Measurements from ENCODE around the gene CCNL2.
"Not testable (repeated sequence)": the region's sequence is repeated elsewhere in the genome, so short reads cannot be mapped to it uniquely, and the experiment has no call there.

Gene CCNL2

GRCh38 chr1:1371746-1372711 is 27.1 kb downstream of the CCNL2 start:
- DNase-seq: peak; percentile 66

GRCh38 chr1:1371364-1371745 is 27.8 kb downstream of the CCNL2 start:
- peak; percentile 85 for DNase-seq

DNA sequence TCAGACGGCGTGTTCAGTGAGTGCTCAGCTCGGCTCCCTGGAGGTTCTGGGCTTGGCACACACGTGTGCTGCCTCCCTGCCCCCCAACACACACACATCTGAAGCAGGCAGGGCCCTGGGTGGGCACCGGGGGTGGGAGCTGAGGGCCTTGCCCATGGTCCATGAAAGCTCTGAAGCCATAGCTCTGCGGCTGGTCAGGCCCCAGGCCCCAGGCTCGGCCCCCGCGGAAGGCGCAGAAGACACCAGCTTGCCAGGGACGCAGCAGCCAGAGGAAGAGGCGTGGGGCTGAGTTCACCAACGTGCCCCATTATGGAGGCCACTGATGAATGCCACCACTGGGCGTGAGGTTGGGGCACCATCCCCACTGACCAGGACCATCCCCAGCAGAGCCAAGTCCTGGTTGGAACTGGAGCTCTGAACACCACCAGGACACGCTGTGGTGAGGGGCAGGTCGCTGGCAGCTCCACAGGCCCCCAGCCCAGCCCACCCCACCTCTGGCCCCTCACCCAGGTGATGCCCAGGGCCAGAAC is 28.3 kb downstream of the CCNL2 start:
- no peak for DNase-seq

GRCh38 chr1:1370094-1370493 is 29.0 kb downstream of the CCNL2 start:
- DNase-seq: not testable (repeated sequence)

- no peak for DNase-seq
These were observed 31.8 kb downstream of the CCNL2 start for GRCh38 chr1:1367315-1367714.

DNA sequence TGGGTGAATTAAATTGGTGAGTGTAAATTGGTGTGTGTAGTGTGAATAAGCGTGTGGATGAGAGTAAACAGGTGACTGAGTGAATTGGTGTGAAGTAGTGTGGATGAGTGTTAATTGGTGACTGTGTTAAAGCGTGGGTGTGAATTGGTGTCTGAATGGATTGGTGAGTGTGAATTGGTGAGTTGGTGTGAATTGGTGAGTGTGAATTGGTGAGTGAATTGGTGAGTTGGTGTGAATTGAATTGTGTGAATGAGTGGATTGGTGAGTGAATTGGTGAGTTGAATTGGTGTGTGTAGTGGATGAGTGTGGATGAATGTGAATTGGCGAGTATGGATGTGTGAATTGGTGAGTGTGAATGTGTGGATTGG is 32.5 kb downstream of the CCNL2 start:
- DNase-seq: no peak

- DNase-seq: no peak
These were observed 33.0 kb downstream of the CCNL2 start for GRCh38 chr1:1365875-1366698.

- DNase-seq: no peak
These were observed 34.9 kb downstream of the CCNL2 start for GRCh38 chr1:1364266-1364665.

- no peak for DNase-seq
These were observed 37.1 kb downstream of the CCNL2 start for GRCh38 chr1:1361982-1362423.

DNA sequence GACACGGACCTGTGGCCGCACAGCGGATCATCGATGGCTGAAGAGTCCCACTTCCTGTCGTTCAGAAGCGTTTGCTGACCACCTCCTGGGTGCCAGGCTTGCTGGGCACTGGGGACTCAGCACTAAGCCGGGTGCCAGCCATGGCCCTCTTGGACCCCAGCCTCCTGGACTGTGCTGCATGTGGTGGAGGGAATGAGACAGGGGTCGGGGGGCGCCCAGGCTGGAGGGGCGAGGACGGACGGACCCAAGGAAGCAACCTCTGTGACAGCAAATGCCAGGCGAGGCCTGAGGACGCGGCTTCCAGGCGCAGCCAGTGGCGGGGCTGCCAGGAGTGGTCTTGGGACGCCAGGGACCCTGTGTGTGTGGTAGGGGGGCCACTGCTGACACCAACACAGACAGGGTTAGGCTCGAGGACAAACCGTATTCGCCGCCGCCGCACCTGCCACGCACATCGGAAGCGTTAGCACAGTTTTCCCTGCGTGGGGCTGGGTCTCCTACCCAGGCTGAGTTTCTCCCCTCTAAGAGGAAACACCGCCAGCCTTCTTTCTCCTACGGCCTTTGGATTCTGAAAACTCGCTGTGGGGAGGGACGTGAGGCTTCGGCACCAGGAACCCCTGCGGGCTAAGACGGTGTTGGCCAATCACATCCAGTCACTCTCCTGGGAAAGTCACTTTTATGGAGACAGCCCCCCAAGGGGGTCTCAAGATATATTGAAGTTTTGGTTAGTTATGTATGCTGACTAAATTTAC is 37.7 kb downstream of the CCNL2 start:
- no peak for DNase-seq

- DNase-seq: no peak
These were observed 38.5 kb downstream of the CCNL2 start for GRCh38 chr1:1360506-1361169.

DNA sequence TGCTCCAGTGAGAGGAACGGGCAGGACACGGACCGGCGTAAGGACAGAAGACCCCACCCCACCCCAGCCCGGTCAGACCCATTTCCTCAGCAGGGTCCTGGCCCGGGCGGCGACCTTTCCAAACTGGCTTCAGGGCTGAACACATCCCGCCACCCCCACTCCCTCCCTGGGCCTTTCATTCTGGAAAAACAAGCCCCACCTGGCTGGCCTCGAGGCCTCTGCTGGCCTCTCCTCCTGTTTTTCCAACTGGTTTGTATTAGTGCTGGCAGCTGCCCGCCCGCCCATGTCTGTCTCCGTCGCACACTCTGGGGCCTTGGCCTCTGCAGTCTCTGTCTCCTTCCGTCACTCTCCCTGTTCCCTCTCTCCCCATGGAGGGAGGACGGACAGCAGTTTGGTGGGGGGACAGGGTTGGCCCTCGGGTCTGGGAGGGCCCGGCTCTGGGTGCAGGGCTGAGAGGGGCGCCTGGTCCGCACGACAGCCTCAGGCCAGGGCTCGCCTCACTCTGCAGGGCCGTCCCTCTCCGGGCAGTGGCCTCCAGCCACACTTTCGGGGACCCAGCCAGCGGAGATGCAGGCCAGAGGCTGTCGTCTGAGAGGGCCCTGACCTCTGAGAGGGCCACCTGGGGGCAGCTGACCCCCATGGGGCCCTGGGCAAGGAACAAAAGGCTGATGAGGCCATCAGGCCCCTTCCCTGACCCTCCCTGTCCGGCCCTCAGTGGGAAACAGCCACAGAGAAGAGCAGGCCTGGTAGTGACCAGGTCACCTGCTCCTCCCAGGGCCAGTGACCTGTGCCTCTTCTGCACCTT is 39.3 kb downstream of the CCNL2 start:
- DNase-seq: no peak

DNA sequence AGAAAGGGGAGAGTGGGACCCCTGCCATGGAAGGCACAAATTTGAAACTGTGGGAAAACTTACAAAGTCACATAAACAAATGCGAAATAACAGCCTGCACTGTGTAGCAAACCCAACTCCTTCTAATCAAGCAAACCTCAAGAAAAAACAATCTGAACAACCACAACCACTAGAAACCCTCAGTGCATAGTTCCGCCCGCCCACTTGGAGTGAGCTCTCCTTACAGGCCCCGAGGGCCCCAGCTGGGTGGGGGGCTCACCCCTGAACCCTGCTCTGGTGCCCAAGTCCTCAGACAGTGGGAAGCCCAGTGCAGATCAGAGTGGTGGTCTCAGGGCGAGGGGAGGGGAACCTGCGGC is 39.8 kb downstream of the CCNL2 start:
- DNase-seq: no peak

DNA sequence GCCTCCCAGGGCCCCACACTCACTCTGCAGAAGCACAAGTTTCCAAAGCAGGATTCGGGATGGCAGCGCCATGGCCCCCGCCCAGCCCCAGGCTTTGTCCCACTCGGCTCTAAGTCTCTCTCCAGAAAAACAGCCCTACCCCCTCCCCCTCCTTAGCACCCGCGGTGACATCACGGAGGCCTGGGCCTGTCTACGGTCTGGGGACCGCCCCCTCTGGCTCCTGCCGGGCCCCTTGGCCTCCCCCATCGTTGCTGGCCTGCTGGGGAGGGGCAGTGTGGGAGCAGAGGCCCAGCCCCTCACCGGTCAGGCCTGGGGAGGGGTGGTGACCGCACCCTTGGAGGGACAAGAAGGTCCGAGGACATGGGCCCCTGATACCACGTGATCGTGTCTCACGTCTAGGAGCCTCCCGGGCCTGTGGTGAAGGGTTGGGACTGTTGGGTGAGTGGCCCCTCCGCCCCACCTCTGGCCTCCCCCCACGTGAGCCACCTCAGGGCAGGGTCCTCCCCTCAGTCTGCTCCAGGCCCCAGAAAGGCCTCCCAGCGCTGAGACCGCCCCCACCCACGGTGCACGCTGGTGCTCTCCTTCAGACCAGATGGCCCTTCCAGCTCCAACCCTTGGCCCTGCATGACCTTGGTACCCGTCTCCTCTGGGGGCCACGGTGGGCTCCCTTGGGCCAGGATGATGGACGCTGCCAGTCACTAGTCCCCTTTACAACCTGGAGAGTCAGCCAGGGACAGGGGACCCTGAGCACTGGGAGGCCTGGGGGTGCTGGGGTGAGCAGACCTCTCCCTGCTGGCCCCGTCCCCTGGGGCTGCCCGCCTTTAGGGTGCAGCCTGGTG is 40.5 kb downstream of the CCNL2 start, which contains the start of gene MXRA8:
MXRA8 (minus strand) TSS at position 123 of the 839 bp plus-strand sequence; CDS start at position 72, 51 bp downstream.
- DNase-seq: peak; percentile 16

- no peak for DNase-seq
These were observed 41.2 kb downstream of the CCNL2 start for GRCh38 chr1:1357871-1358432.

DNA sequence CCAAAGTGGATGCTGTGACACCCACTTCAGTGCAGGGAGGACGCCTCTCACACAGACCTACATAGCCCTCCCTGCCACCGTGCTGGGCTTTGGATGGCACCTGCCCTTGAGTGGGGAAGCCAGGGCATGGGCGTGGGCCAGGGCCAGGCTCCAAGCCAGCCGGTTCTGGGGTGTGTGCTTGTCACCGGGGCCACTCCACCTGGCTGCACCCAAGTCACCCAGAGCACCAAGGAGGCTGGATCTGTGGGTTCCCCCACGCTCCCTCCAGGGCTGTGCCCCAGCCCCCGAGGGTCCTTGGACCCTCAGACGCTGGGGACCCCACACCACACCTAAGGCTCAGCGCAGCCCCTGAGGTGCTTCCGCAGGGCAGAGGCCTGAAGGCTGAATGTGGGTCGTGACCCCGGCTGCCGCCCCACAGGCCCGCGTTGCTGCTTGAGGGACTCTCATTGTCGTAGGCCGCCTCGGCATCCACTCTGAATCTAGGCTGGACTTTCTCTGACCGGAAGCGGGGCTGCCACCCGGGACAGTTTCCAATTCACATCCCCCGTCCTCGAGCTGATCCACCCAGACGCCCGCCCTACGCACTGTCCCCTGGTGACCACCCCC is 42.2 kb downstream of the CCNL2 start:
- DNase-seq: no peak

GRCh38 chr1:1356166-1356795 is 42.9 kb downstream of the CCNL2 start:
- no peak for DNase-seq

GRCh38 chr1:1355416-1355815 is 43.7 kb downstream of the CCNL2 start:
- DNase-seq: no peak

All from CD4-positive, alpha-beta T cell treated with Interferon gamma for 1 hour (primary cell).